ENCODE measurements around the gene GLB1L2.
"Not testable (repeated sequence)": the region's sequence is repeated elsewhere in the genome, so short reads cannot be mapped to it uniquely, and the experiment has no call there.

Gene GLB1L2

DNA sequence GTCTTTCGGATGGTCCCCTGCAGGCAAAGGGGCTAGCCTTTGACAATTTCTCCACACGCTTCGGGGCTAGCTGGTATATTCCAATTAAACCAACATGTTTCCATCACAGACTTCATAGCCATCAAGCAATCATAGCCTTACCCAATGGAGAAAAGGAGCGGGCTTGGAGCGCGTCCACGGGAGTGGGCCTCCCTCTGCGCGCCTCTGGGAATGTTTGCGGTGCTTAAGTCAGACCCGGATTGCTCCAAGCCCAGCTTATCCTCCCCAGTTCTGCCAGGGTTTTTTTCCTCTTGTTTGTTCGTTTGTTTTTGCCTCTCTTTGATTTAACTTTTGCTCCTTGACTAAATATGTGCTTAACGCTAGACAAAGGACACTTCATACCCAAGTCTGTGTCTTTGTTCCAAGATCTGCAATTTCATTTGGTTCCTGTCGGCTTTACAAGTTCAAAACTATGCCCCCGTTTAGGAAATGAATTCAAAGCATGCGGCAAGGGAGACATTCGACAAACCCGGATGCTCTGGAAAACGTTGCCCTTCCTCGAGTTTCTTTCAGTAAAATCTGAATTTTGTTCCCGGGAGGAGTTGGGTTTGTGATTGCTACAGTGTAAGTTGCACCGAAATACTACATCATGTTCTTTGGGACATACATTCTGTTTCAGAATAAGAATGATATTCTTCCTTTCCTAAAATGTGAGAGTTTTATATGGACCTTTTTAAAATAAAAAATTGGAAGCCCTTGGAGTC lies 1.0 kb upstream of the GLB1L2 start:
- no peak for DNase-seq

DNA sequence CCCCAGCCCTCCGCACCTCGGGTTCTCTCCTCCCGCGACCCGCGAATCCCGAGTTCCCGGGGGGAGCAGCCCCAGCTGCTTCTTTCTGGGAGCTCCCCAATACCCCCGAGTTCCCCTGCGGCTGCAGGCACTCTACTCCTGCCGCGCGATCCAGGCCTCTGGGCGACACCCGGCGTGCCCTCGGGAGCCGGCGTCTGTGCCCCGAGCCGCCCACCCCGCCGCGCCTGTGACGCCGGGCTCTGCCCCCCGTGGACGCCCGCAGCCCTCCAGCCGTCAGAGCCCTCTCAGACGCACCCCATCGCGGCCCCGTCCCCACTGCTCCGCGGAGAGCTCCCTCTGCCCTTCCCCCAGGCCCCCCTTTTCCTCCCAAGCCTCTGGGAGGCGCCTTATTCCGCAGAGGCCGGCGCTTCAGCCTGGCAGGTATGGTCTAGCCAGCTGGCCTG lies 422 bp downstream of the GLB1L2 start:
- peak; percentile 17 for DNase-seq

DNA sequence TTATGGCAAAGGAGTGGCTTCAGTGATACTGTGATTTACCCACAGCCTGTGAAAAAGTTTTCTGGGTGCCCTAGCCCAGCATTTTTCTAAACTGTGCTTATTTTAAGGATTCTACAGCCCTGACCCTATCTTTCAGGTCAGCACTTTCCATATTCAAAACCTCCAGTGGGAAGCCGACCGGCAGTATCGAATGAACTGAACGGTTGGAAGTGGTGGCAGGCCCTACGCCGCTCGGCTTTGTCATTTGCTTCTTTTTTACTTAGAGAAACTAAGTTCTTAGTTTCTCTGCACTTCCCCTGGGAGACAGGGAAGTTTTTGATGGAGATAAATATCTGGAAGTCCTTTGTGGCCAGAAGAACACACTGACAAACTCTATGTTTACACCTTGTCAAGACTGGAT lies 994 bp downstream of the GLB1L2 start:
- no peak for DNase-seq

DNA sequence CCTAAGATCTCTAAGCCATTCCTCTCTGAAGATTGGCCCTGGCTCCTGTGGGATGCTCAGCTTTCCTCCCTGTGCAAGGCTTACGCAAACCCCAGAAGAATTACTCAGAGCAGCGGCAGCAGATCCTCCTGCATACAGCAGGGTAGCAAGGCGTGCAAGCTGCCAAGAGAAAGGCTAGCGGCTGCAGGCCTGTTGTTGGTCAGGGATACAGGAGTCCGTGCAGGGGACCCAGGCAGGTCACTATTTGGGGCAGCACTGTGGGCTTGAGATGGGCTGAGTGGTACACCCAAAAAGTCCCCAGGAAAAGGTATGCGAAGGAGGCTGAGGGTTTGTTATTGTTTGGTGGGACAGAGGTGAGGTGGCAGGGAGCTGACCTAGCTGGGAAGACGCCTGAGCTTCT lies 1.5 kb downstream of the GLB1L2 start:
- no peak for DNase-seq

DNA sequence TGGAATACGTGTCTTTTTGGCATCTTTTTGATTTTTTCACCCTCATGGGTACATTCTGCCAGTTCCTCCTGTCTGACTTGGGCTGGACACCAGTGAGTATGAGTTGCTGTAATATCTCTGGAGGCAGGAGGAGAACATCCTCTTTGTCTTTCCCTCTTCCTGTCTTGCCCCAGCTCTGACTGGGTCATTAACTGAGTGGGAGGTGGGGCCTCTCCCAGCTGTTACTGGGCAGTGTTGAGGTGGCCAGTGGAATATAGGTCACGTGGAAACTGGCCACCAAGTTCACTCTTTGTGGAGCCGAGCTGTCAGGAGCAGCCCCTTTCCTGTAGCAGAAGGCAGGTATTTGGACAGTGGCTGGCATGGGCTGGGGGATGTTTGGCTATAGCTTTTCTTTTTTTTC lies 2.2 kb downstream of the GLB1L2 start:
- DNase-seq, result no peak

DNA sequence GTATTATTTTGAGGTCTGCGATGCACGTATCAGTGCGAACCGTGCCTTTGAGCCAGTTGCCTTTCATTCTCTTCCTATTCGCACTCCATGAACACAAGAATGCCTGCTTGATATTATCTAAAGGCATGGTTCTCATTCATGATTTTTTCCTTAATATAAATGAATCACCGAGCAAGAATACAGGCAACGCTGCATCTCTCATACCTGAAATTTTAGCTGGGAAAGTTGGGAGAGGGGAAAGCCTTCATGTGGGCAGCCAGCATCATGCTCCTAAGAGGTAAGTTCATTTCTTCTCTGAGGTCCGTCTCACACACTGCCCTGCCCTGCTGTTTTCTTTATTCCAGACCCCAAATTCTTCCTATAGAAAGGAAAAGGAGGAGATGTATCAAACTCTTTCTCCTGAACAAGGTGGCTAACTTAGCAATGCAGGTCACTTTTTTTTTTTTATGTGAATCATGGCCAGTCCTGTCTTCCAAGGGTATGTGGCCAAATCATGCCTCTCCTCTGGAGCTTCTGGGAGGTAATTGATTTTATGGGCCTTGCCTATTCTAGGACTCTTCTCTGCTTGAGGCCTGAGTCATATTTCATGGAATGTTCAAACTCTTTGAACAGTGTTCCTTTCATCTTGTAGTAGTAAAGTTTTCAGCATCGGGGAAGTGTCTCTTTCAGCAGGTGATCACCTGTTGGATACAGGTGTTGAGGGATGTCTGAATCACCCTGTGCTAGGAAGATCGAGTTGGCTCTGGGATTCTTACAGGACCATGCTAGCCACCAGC lies 3.2 kb downstream of the GLB1L2 start:
- no peak for DNase-seq

DNA sequence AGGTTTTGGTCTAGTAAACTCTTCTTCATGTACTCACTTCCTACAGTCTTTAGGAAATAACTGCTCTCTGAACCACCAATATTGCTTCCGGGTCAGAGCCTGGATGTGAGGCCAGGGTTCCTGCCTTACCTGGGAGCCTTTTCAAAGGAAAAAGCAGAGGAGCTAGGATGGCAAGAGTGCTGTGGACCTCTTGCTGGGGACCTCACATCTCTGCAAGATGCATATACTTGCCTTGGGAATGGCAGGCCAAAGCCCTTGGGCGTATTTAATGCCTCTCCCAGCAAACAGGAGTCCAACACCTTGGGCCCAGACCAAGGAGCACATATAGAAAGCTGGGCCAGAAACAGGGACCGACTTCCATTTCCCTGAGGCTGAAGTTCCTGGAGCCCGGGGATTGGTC lies 5.3 kb downstream of the GLB1L2 start:
- no peak for DNase-seq

DNA sequence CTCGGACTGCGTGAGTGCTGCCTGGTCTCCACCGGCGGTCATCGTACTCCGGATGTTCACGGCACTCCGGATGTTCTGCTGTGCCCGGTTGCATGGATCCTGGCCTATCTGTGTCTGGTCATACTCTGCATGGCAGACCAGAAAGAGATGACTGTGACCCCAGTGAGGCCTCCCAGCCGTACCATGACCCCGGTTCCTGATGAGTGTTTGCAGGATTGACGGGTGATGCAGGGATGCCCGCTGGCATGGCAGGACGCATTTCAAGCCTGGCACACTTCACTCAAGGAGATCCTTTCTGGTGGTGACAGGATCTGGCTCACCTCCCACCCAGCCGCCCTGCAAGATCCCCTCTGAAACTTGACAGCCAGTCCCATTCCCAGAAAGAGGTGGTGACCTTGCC lies 6.3 kb downstream of the GLB1L2 start:
- no peak for DNase-seq

DNA sequence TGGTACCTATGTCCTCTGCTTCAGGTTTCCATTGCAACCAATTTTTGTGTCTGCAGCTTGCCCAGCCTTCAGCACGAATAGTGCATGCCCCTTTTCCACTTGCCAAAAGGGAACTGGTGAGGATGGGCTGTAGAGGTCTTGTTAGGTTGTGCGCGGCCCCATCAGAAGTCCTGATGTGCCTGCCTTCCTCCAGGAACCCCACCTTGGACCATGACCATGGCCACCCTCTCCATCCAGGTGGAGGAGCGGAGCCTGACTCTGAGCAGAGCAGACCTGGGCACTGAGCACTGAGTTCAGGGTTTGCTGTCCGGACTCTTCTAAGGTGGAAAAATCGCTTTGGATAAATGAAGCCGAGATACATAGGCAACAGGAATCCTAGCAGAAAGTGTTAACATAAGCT lies 6.9 kb downstream of the GLB1L2 start:
- DNase-seq, result no peak

DNA sequence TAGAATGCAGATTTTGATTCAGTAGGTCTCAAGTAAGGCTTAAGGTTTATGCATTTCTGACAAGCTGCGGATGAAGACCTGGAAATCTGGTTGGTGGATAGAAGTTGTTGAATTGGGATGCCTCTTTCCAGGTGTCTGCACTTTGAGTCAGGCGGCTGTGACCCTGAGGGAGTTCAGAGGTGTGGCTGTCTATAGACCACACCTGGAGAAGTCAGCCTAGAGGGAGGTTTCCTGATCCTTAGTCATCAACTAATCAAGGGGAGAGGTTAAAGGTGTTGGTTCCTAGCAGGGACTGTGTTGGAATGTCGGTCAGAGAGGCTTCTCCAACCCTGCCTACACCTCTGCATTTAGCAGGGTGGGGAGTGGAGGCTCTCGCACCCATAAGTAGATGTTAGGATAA lies 8.0 kb downstream of the GLB1L2 start:
- DNase-seq, result no peak

DNA sequence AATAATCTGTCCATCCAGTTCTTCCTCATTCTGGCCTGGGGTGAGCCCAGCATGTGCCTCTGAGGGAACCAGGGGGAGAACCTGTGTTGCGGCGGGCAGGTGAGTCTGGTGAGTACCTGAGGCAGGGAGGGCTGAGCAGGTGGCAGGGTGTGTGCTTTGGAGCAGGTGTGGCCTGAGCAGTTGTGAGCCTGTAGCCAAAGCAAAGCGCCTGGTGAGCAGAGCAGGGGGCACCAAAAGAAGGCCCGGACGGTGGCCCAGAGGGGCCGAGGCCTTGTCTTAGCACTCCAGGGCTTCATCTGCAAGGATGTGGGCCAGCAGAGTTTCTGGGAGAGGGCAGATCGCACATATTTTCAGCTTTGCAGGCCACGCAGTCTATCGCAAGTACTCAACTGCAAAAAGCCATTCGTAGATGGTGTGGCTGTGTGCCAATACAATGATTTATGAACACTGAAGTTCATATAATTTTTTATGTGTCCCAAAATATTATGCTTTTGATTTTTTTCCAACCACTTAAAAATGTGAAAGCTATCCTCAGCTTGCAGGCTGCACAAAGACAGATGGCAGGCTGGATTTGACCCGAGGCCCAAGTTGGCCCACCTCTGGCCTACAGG lies 8.7 kb downstream of the GLB1L2 start:
- DNase-seq, result no peak

DNA sequence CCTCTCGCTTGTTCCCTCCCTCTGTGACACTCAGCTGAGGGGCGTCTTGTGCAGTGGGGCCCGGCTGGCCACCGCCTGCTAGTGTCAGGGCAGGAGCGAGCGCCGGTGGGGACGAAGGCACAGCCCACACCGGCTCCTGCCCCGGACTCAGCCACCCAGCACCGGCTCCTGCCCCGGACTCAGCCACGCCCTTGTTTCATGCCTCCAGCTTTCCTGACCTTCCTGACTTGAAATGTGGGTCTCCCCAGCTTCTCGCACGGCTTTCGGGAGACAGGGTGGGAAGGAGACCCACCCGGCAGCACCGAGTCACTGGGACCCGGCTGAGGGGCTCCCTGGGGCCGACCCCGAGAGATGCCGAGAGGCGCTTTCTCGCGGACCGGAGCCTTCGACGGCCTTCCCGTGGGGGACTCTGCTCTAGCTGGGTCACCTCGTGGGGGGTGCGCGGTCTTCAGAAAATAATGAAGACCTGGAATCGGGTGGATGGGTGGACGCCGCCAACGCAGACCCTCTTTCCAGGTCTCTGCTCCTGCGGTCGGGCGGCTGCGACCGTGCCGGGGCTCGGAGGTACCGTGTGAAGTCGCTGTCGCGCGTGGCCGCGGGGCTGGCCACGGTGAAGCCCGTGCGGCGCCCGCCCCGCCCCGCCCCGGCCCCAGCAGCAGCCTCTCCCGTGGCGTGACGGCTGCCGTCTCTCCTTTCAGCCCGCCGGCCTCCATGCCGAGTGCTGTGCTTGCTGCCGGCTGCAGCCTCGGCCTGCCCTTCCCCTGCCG lies 10.2 kb downstream of the GLB1L2 start:
- DNase-seq, result no peak

DNA sequence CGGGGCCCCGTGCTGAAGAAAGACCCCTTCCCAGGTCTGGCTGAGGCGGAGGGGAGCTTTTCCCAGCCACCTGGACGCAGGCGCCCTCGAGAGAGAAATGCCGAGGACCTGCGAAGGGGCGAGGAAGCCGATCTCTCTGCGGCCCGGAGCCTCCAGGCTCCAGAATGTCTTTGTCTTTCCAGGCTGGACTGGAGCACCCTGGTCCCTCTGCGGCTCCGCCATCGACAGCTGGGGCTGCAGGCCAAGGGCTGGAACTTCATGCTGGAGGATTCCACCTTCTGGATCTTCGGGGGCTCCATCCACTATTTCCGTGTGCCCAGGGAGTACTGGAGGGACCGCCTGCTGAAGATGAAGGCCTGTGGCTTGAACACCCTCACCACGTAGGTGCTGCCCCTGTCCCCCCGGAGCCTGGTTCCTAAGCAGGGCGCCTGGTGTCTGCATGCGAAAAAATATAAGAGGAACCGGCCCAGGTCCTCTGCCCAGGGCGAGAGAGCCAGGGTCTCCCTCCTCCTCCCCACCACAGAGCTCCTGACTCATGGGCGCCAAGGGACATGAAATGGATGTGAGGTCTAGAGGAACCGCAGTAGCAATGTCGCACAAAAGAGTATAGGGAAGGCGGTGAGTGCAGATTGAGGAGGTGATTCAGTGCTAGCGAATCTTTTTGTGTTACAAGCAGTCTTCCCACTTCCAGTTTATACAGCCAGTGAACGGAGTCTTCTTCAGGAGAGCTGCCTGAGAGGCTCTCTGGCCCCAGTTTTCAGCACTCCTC lies 11.0 kb downstream of the GLB1L2 start:
- DNase-seq, result no peak

DNA sequence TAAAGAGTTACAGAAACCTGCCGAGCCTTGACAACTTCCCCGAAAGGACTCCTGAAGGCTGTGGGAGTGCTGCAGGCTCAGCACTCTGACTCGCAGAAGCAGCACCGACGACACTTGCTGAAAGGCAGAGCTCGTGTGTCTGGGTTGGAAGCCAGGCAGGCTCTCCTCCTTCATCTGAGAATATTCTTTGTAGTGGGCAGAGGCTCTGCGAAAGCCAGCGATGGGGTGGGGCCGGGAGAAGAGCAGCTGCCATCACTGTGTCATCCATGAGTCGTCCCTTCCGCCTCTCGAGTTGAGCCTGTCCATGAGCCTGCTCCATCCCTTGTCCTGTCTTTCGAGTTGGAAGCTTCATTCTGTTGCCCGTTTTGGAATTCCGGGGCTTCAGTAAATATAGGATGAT lies 11.9 kb downstream of the GLB1L2 start:
- no peak for DNase-seq

DNA sequence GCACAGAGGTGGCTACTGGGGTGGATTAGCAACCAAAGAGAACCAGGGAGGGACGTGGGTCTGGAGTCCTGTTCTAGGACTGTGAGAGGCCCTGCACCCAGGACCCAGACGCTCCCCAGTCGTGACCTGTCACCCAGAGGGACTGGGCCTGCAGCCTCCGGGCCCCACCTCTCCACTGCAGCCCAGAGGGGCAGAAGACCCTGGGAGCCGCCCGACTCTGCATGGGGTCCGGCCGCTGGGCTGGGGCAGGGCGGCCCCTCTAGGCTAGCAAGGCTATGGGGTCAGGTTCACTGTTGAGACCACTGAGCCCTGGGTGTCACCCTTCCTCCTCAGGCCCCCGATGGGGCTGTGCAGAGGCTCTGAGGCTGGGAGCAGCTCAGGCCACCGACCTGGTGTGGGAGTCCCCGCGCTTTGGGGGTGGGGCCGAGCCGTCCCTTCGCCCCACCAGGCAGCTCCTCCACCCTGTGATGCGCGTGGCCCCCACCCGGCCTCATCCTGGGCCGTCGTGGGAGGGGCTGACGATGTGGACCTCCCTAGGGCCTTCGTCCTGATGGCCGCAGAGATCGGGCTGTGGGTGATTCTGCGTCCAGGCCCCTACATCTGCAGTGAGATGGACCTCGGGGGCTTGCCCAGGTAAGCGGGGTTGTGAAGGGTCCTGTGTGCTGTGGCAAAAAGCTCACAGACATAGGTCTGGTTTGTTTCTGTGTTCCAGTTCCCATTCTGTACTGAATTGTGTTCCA lies 12.9 kb downstream of the GLB1L2 start:
- not testable (repeated sequence) for DNase-seq

DNA sequence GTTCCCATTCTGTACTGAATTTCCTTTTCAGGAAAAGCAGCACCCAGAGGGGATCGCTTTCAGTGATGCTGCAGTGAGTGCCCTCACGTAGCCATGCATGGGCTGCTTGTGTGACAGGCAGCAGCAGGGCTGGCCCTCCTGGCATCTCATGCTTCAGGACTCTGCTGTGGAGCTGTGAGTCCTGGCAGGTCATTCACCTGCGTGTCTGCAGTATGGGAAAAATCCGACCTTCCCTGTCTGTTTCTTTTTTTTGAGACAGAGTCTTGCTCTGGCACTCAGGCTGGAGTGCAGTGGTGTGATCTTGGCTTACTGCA lies 13.4 kb downstream of the GLB1L2 start:
- no peak for DNase-seq

DNA sequence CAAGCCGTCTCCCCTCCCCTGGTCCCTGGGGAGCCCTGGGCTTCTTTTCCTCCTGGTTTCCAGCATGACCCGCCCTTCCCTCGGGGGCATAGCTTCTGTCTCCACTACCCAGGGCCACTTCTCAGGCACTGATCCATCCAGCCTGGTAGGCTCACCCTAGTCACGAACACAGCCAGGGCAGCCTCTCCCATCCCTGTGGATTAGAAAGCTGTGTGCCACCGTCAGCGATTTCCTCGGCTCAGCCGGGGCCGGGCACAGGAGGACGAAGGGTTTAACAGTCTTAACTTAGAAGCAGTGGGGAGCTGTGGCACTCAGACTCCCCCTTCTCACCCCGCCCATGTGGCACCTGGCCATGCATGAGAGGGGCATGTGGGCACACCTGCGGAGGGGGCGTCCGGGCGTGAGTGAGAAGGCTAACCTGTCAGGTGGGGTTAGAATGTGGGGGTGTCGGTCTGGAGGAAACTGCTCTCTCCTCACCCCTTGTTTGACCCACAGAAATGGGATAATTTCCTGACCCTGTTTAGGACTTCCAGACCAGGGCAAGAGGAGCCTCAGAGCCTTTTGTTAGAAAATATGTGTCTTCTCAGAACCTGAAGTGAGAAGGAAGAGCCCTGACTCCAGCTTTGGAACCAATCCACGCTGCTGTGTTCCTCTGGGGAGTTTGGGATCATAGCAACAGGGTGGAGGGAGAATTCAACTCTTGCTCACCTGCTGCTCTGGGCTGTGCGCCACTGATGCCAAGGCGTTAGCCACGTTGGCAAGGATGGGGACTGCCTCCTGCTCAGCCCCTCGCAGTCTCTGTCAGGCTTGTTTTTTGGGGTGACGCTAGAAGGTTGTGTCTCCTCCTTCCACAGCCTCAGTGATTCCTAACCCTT lies 14.6 kb downstream of the GLB1L2 start:
- DNase-seq, result no peak

DNA sequence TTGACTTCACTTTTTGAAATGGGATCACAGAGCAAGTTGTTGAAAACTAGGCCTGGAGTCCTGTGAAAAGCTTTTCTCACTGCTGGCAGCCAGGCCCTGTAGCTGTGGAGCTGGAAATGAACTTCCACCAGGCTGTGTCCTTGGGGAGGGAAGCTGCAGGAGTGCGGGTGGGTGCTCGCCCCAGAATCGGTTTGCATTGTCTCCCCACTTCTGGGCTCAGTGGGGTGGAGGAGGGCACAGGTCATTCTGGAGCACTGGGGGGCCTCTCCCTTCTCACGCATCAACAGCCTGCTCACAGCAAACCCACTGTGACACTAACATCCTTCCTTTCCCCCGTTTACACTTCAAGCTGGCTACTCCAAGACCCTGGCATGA lies 15.2 kb downstream of the GLB1L2 start:
- DNase-seq, result no peak

DNA sequence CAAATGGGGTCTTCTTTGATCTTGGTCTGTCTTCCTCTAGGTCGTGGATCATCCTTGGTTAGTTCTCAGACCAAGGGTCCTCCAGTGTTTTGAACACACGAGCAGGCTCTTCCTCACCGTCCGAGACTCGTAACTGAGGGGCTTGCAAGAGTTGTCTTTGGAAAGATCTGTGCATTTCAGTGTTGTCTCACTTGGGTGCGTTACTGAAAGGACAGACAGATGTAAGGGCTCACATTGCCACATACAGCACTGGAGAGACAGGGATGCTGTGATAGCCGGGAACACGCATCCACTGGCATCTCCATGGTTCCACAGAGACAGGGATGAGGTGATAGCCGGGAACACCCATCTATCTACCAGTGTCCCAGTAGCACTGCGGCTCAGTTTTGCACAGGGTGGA lies 15.7 kb downstream of the GLB1L2 start:
- DNase-seq, result no peak

DNA sequence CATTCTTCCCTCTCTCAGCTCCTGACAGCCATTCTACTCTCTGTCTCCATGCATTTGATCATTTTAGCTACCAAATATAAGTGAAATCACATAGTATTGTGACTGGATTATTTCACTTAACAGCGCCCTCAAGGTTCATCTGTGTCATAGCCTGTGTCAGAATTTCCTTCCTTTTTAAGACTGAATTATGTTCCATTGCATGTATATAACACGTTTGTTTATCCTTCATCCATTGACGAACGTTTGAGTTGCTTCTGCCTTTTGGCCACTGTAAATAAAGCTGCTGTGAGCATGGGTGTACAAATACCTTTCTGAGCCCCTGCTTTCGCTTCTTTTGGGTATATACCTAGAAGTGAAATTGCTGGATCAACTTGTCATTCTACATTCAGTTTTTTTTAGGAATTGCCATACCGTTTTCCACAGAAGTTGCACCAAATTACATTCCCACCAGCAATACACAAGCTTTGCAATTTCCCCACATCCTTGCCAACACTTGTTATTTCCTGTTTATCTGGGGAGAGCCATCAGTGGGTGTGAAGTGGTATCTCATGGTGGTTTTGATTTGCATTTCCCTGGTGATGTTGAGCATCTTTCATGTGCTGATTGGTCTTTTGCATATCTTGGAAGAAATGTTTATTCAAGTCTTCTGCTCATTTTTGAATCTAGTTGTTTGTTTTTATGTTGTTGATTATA lies 17.5 kb downstream of the GLB1L2 start:
- DNase-seq, result no peak

All from T-helper 9 cell (primary cell).